Heart left ventricle (tissue), 13 donors: ENCODE data around the gene COL28A1.

Source experiments
- CTCF ChIP-seq, 12 donors: fragments of 200-600 bp; sonication (generic) in 4 of 12; IDR thresholded peaks; one replicate each; pipeline versions ENCODE4 v1.5.0 to v1.8.0; 2018 to 2022; ENCODE audit warnings: antibody characterized with exemption in 12 of 12, mild to moderate bottlenecking in 5 of 12
- POLR2A ChIP-seq, 2 donors: fragments of 450-650 bp; IDR thresholded peaks; one replicate each; pipeline ENCODE4 v1.6.1; 2017; ENCODE audit warnings: antibody characterized with exemption in 2 of 2, mild to moderate bottlenecking in 2 of 2, moderate library complexity in 2 of 2
- donor health status: ischemic (EF 13 %, LVEDD 7.1; RV severe dilation, severe dysfunction).
- donor health status: DM: no; HTN: yes; CAD: no.
- donor health status: DM: no; HTN: no; CAD: no.
- donor health status: ischemic (EF 25% LVEDD 6.9; RV normal size, moderate dysfunction).
- donor health status: ischemic (EF 25% LVEDD 5.7; RV mildly dilated, moderate dysfunction).
- donor health status: ischemic (EF 35%, LVEDD 5.7; RV mildly dilated, moderate dysfunction).
- donor health status: nonischemic (EF 11% LVEDD 7.7; RV severe dilation, severe dysfunction).
- donor health status: DM: yes; HTN: yes; CAD: no.
- donor health status: PGD.
- donor health status: ischemic (EF 29% LVEDD 5.4; RV normal size, mild dysfunction).
- donor health status: nonischemic (EF 23%, LVEDD 6.1; RV moderate dilation, normal function).

- no peak for TF ChIP-seq POLR2A (IDR thresholded peaks at IDR 0.05)
- no peak for TF ChIP-seq CTCF (IDR thresholded peaks at IDR 0.05)
These were observed 33.4 kb upstream of the COL28A1 start for GRCh38 chr7:7569081-7569527.
